Transverse colon (tissue), 4 donors: ENCODE data around the gene USP2. TPM values are rescaled to one million over a fixed set of nuclear protein-coding genes. Genes with fewer than 3 reads are reported as not detected.

Experiments used
- DNase-seq: peaks from one replicate; pipeline ENCODE4 v3.0.0-alpha.2; 2019
- H3K27ac ChIP-seq, 4 donors: fragments of 200-600 bp; sonication (generic); 2 replicates each; pipeline ENCODE4 v1.5.1; 2016 to 2018; ENCODE audit warnings: inconsistent platforms in 4 of 4
- H3K27me3 ChIP-seq: fragments of 200-600 bp; sonication (generic); 2 replicates; pipeline ENCODE4 v1.5.1; 2017; ENCODE audit warnings: inconsistent platforms
- H3K36me3 ChIP-seq, 4 donors: fragments of 200-600 bp; sonication (generic); 2 replicates each; pipeline ENCODE4 v1.5.1; 2017 to 2019; ENCODE audit warnings: inconsistent platforms in 4 of 4
- H3K4me1 ChIP-seq, 4 donors: fragments of 200-600 bp; sonication (generic); 2 replicates each; pipeline ENCODE4 v1.5.1; 2017 to 2020; ENCODE audit warnings: inconsistent platforms in 4 of 4
- H3K4me3 ChIP-seq, 4 donors: fragments of 200-600 bp; sonication (generic); 1 replicate in 1 of 4; 2 replicates in 3 of 4; pipeline versions ENCODE4 v1.5.1 to v1.6.1; 2017 to 2019; ENCODE audit warnings: inconsistent platforms in 4 of 4
- H3K9me3 ChIP-seq, 2 donors: fragments of 200-600 bp; sonication (generic); 2 replicates each; pipeline ENCODE4 v1.5.1; 2017 to 2019; ENCODE audit warnings: inconsistent platforms in 2 of 2
- EP300 ChIP-seq: sonication (generic); formaldehyde crosslinking; IDR thresholded peaks from one replicate; pipeline ENCODE4 v1.6.1; 2017; ENCODE audit warnings: antibody characterized with exemption, low read depth
- POLR2A ChIP-seq: fragments of 450-650 bp; IDR thresholded peaks from one replicate; pipeline ENCODE4 v1.6.1; 2016; ENCODE audit warnings: antibody characterized with exemption, mild to moderate bottlenecking, moderate library complexity
- POLR2AphosphoS5 ChIP-seq, 3 donors: sonication (generic); formaldehyde crosslinking; IDR thresholded peaks; one replicate each; pipeline ENCODE4 v1.6.1; 2016; ENCODE audit warnings: antibody characterized with exemption in 3 of 3
- WGBS, 2 donors: methylation state at CpG; one replicate each; pipeline ENCODE4 v1.1.5; 2018; ENCODE audit warnings: low coverage in 1 of 2; 5-methylcytosine and 5-hydroxymethylcytosine counted together
- in situ Hi-C, 4 donors: fragments of 200-750 bp; cut with MboI; loops; one replicate each; pipeline versions ENCODE4 v1.15.0 to v1.15.1; 2017; ENCODE audit warnings: low sequenced_read_pairs in 3 of 4, low pct_ligation_motif_present in 1 of 4, low pct_unique_long_range_greater_than_20kb in 1 of 4
- intact Hi-C: fragments of 100-400 bp; cut with DNase I; formaldehyde crosslinking; loops from one replicate; pipeline ENCODE4 v1.15.1; 2023; ENCODE audit warnings: low total_unique reads
- total RNA-seq, 4 donors: library from RNA; depleted of rRNA; stranded (reverse); fragments of >200 nt; gene quantifications; one replicate each; pipeline ENCODE4 v1.1.0, GENCODE V29; 2016
- TF ChIP-seq, protein P1 (sequence below), 5 experiments: fragments of 200-600 bp in 3 of 5; fragments of 450-650 bp in 2 of 5; sonication (generic) in 3 of 5; IDR thresholded peaks; 1 replicate in 2 of 5; 2 replicates in 3 of 5; pipeline ENCODE4 v1.5.1; 2016 to 2017; ENCODE audit warnings: antibody characterized with exemption in 5 of 5, inconsistent platforms in 3 of 5, mild to moderate bottlenecking in 2 of 5, moderate library complexity in 1 of 5

Gene USP2
- total RNA-seq, 4 donors from 2014 or later = 9.8 to 26.6 (median 22.7) TPM

DNA sequence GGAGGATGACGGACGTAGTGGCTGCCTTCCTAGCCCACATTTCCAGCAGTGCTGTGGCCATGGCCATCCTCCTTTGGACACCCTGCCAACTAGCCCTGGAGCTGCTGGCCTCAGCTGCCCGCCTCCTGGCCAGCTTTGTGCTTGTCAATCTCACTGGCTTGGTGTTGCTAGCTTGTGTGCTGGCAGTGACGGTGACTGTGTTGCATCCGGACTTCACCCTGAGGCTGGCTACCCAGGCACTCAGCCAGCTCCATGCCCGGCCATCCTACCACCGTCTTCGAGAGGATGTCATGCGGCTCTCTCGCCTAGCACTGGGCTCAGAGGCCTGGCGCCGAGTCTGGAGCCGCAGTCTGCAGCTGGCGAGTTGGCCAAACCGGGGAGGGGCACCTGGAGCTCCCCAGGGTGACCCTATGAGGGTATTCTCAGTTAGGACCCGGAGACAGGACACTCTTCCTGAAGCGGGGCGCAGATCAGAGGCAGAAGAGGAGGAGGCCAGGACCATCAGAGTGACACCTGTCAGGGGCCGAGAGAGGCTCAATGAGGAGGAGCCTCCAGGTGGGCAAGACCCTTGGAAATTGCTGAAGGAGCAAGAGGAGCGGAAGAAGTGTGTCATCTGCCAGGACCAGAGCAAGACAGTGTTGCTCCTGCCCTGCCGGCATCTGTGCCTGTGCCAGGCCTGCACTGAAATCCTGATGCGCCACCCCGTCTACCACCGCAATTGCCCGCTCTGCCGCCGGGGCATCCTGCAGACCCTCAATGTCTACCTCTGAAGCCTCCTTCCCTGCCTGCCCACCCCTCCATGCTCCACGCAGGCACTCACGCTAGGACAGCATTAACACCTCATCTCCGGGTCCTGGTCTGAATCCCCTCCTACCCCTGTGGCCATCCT, 45.6 kb downstream of the USP2 start:
- TF ChIP-seq EP300 (no peak), POLR2AphosphoS5 (IDR thresholded peaks at IDR 0.05) (no peak), POLR2A (no peak)
- TF ChIP-seq, protein P1, sequence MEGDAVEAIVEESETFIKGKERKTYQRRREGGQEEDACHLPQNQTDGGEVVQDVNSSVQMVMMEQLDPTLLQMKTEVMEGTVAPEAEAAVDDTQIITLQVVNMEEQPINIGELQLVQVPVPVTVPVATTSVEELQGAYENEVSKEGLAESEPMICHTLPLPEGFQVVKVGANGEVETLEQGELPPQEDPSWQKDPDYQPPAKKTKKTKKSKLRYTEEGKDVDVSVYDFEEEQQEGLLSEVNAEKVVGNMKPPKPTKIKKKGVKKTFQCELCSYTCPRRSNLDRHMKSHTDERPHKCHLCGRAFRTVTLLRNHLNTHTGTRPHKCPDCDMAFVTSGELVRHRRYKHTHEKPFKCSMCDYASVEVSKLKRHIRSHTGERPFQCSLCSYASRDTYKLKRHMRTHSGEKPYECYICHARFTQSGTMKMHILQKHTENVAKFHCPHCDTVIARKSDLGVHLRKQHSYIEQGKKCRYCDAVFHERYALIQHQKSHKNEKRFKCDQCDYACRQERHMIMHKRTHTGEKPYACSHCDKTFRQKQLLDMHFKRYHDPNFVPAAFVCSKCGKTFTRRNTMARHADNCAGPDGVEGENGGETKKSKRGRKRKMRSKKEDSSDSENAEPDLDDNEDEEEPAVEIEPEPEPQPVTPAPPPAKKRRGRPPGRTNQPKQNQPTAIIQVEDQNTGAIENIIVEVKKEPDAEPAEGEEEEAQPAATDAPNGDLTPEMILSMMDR (IDR thresholded peaks at IDR 0.05) = no peak
- Histone ChIP-seq H3K4me1 (peaks cover 16 to 61% (median 43%) of the 10 kb centered on the region in 4 donors), H3K9me3 (no peaks in the 10 kb centered on the region), H3K36me3 (no peaks in the 10 kb centered on the region), H3K27ac (no peak overlapping the region), H3K27me3 (peaks cover 18% of the 10 kb centered on the region), H3K4me3 (no peak overlapping the region)
- WGBS, 2 donors = 87% methylated on average over 28 of the region's 30 CpGs; no CpG with 5 or more reads in 1 of the 2 donors
- intact Hi-C loops = no loop called here
- in situ Hi-C loops = no loop called here
- no peak for DNase-seq

DNA sequence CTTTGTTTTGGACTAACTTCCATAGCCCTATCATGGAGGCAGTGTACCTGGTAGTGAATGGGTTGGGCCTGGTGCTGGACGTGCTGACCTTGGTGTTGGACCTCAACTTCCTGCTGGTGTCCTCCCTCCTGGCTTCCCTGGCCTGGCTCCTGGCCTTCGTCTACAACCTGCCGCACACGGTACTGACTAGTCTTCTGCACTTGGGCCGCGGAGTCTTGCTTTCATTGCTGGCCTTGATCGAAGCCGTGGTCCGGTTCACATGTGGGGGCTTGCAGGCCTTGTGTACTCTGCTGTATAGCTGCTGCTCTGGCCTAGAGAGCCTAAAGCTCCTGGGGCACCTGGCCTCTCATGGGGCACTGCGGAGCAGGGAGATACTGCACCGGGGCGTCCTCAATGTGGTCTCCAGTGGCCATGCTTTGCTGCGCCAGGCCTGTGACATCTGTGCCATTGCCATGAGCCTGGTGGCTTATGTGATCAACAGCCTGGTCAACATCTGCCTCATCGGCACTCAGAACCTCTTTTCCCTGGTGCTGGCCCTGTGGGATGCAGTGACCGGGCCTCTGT, 46.3 kb downstream of the USP2 start:
- Histone ChIP-seq H3K4me3 (peak overlapping the region; percentile 76 to 98 (median 94)), H3K27me3 (peaks cover 11% of the 10 kb centered on the region), H3K27ac (peak overlapping the region; percentile 87 to 92 (median 89)), H3K36me3 (no peaks in the 10 kb centered on the region), H3K9me3 (no peaks in the 10 kb centered on the region), H3K4me1 (peaks cover 15 to 54% (median 38%) of the 10 kb centered on the region in 4 donors)
- in situ Hi-C loops = no loop called here
- intact Hi-C loops = no loop called here
- TF ChIP-seq, protein P1 (IDR thresholded peaks at IDR 0.05) = no peak
- no peak for TF ChIP-seq POLR2A
- TF ChIP-seq EP300 = no peak
- TF ChIP-seq POLR2AphosphoS5 (IDR thresholded peaks at IDR 0.05) = no peak
- DNase-seq = no peak
- 65 to 78% methylated on average over 5 to 15 of the region's 15 CpGs for WGBS, 2 donors

DNA sequence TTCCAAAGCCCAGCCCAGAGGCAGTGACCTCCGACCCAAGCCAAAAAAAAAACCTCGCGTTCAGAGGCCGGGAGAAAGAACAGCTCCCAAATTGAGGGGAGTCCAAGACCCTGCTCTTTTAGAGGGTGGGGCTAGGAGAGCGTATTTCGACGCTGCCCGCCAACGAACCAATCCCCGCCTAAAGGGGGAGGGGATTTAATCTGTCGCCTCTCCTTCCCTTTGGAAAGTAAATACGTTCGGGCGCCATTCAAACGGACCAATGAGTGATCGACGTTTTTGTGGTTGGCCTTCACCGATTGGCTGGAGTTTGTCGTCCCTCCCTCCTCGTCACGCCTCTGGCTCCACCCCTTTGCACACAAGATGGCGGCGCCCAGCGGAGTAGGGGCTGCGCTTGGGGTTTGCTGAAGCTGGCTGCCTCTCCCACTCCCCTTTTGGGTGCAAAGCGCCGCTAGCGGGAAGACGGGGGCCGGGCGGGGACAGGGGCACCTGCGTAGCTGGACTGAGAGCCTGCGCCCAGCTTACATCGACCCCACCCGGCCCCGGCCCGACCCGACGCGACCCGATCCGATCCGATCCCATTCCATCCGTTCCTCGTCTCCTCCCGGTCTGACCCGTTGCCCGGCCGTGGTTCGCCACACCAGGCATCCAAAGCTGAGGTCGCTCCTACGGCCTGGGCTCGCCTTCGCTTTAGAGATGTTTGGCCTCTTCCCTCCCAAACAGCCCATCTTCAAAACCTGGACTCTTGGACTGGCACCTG, 47.1 kb downstream of the USP2 start, which contains the start of gene RNF26:
TSS of gene RNF26 (plus strand) at position 354 of the 757 bp plus-strand sequence. CDS start 596 bp downstream, outside the sequence.
- Histone ChIP-seq H3K4me1 (peaks cover 10 to 46% (median 30%) of the 10 kb centered on the region in 4 donors), H3K4me3 (peak within 1 kb of the TSS; percentile 76 to 98 (median 94)), H3K9me3 (no peaks in the 10 kb centered on the region), H3K36me3 (no peaks in the 10 kb centered on the region), H3K27ac (peak within 1 kb of the TSS; percentile 87 to 92 (median 89)), H3K27me3 (peaks cover 2% of the 10 kb centered on the region)
- peak; percentile 97 for DNase-seq
- no peak for TF ChIP-seq EP300
- peak; percentile 72 to 88 (median 81) for TF ChIP-seq POLR2AphosphoS5 (IDR thresholded peaks at IDR 0.05)
- TF ChIP-seq, protein P1 (IDR thresholded peaks at IDR 0.05) = no peak
- TF ChIP-seq POLR2A = peak; percentile 72
- intact Hi-C loops (no loop called here), in situ Hi-C loops (no loop called here)
- WGBS, 2 donors = 0% methylated on average over 5 to 53 of the region's 54 CpGs
